Endothelial cell of umbilical vein (primary cell): ENCODE data around the gene PTN. TPM values are rescaled to one million over a fixed set of nuclear protein-coding genes. Genes with fewer than 3 reads are reported as not detected.

Experiments
- BruUV-seq: library from RNA; stranded (reverse); fragments of 400-500 nt; replicated peaks from 2 replicates; lab custom pipeline; 2021; lab: Mats Ljungman, UMichigan
- CTCF ChIA-PET: fragments of 300-600, 350-600 bp; sonication (Branson Sonifier 250); formaldehyde crosslinking; loops from one replicate; lab custom pipeline; 2021; ENCODE audit warnings: antibody characterized with exemption, inconsistent platforms; lab: Charles Lee
- POLR2A ChIA-PET: fragments of 300-600, 350-600 bp; sonication (Branson Sonifier 250); formaldehyde crosslinking; loops from one replicate; lab custom pipeline; 2021; ENCODE audit warnings: antibody characterized with exemption, inconsistent platforms; lab: Charles Lee
- DNase-seq: peaks from one replicate; pipeline ENCODE4 v3.0.0-alpha.2; 2011; ENCODE audit warnings: low read depth, low spot score
- FAIRE-seq: peaks from 2 replicates; lab custom pipeline; 2011; peaks lifted over from hg19 to GRCh38; lab: Jason Lieb, UNC
- H2AFZ ChIP-seq: 2 replicates; pipeline ENCODE4 v1.6.0; 2012; ENCODE audit warnings: low read depth, low read length, control low read depth, inconsistent platforms
- H3K27ac ChIP-seq: 2 replicates; pipeline ENCODE4 v1.5.1; 2011; ENCODE audit warnings: low read depth, mild to moderate bottlenecking, control low read depth, low read length, moderate library complexity; ENCODE audit not compliant: insufficient read depth
- H3K27me3 ChIP-seq, 2 experiments: 2 replicates each; pipeline versions ENCODE4 v1.6.0 to v1.6.1; 2011; ENCODE audit warnings: low read length in 2 of 2, mixed read lengths in 1 of 2; ENCODE audit not compliant: control insufficient read depth in 2 of 2, insufficient read depth in 2 of 2
- H3K36me3 ChIP-seq, 2 experiments: 2 replicates in 1 of 2; 3 replicates in 1 of 2; pipeline ENCODE4 v1.5.1; 2011; ENCODE audit warnings: low read length in 2 of 2, mild to moderate bottlenecking in 1 of 2, moderate library complexity in 1 of 2; ENCODE audit not compliant: control insufficient read depth in 2 of 2, insufficient read depth in 2 of 2; ENCODE audit errors: extremely low read depth in 1 of 2
- H3K4me1 ChIP-seq: 3 replicates; pipeline ENCODE4 v1.5.1; 2011; ENCODE audit warnings: mild to moderate bottlenecking, low read length; ENCODE audit not compliant: control insufficient read depth, insufficient read depth; ENCODE audit errors: extremely low read depth
- H3K4me2 ChIP-seq: 2 replicates; pipeline ENCODE4 v1.6.1; 2011; ENCODE audit warnings: low read length, control low read depth, mixed read lengths; ENCODE audit not compliant: insufficient read depth
- H3K4me3 ChIP-seq, 3 experiments: fragments of 200-600 bp in 1 of 3; sonication (generic), shearing (Covaris generic) in 1 of 3; replicated peaks in 1 of 3; 2 replicates each; pipeline ENCODE4 v1.5.1; 2011 to 2016; ENCODE audit warnings: control low read depth in 3 of 3, low read length in 3 of 3, mild to moderate bottlenecking in 2 of 3, inconsistent platforms in 1 of 3, low read depth in 1 of 3, moderate library complexity in 1 of 3; ENCODE audit not compliant: insufficient read depth in 1 of 3
- H3K79me2 ChIP-seq: 2 replicates; pipeline ENCODE4 v1.6.0; 2012; ENCODE audit warnings: low read length, inconsistent platforms; ENCODE audit not compliant: control insufficient read depth, insufficient read depth
- H3K9ac ChIP-seq: replicated peaks from 2 replicates; pipeline ENCODE3; 2011; ENCODE audit warnings: low read length, control low read depth; ENCODE audit not compliant: insufficient read depth; ENCODE audit errors: extremely low read depth
- H3K9me1 ChIP-seq: replicated peaks from 3 replicates; pipeline ENCODE4 v1.6.0; 2011; ENCODE audit warnings: mild to moderate bottlenecking, low read length; ENCODE audit not compliant: control insufficient read depth, insufficient read depth; ENCODE audit errors: extremely low read depth
- H3K9me3 ChIP-seq: replicated peaks from 2 replicates; pipeline ENCODE4 v1.5.1; 2012; ENCODE audit warnings: low read length, inconsistent platforms; ENCODE audit not compliant: control insufficient read depth, insufficient read depth
- H4K20me1 ChIP-seq: replicated peaks from 2 replicates; pipeline ENCODE3; 2011; ENCODE audit warnings: mild to moderate bottlenecking, low read length; ENCODE audit not compliant: control insufficient read depth, insufficient read depth; ENCODE audit errors: extremely low read depth
- CTCF ChIP-seq, 2 donors: IDR thresholded peaks; 1 replicate in 1 of 2; 2 replicates in 1 of 2; pipeline ENCODE4 v1.5.1; 2011; ENCODE audit warnings: low read length in 2 of 2, mild to moderate bottlenecking in 2 of 2, moderate library complexity in 2 of 2, control low read depth in 1 of 2, inconsistent platforms in 1 of 2, low read depth in 1 of 2; ENCODE audit not compliant: insufficient read depth in 1 of 2; ENCODE audit errors: extremely low read depth in 1 of 2
- EZH2 ChIP-seq: IDR thresholded peaks from 2 replicates; pipeline ENCODE4 v1.6.1; 2012; ENCODE audit warnings: borderline replicate concordance, low read depth, mild to moderate bottlenecking, moderate library complexity, low read length, inconsistent platforms; ENCODE audit not compliant: severe bottlenecking
- FOS ChIP-seq: IDR thresholded peaks from 2 replicates; pipeline ENCODE4 v1.6.1; 2011; ENCODE audit warnings: mild to moderate bottlenecking, low read length, moderate library complexity, borderline replicate concordance; ENCODE audit not compliant: insufficient read depth
- GATA2 ChIP-seq: IDR thresholded peaks from 2 replicates; pipeline ENCODE4 v1.7.0; 2011; ENCODE audit warnings: low read depth, mild to moderate bottlenecking, moderate library complexity, mixed read lengths, low read length; ENCODE audit not compliant: insufficient read length, insufficient read depth
- JUN ChIP-seq: IDR thresholded peaks from 2 replicates; pipeline ENCODE4 v1.6.1; 2011; ENCODE audit warnings: borderline replicate concordance, low read depth; ENCODE audit not compliant: insufficient read length, insufficient read depth
- MYC ChIP-seq: IDR thresholded peaks from one replicate; pipeline ENCODE4 v1.6.1; 2011; ENCODE audit warnings: mild to moderate bottlenecking, low read depth, low read length
- POLR2A ChIP-seq: IDR thresholded peaks from 2 replicates; pipeline ENCODE4 v1.6.1; 2012; ENCODE audit warnings: low read depth, mild to moderate bottlenecking, control low read depth, low read length
- POLR2AphosphoS5 ChIP-seq: IDR thresholded peaks from 2 replicates; pipeline ENCODE4 v1.6.1; 2012; ENCODE audit warnings: low read depth, mild to moderate bottlenecking, control low read depth, low read length, moderate library complexity; ENCODE audit not compliant: insufficient read depth
- dilution Hi-C: fragments of 300-500 bp; cut with MboI; formaldehyde crosslinking; loops from one replicate; pipeline ENCODE4 v1.15.0; 2019; ENCODE audit warnings: low sequenced_read_pairs; ENCODE audit not compliant: extremely low pct_ligation_motif_present
- intact Hi-C: fragments of 100-400 bp; cut with micrococcal nuclease; formaldehyde crosslinking; loops from one replicate; pipeline ENCODE4 v1.10.0; 2022
- polyA plus RNA-seq, 4 experiments: library from polyadenylated mRNA; depleted of rRNA in 3 of 4; stranded (reverse) in 3 of 4; unstranded in 1 of 4; fragments of >200 nt; gene quantifications; 2 replicates each; pipeline versions ENCODE4 v1.2.1 to v1.2.3, GENCODE V29; 2011 to 2012; ENCODE audit warnings: missing spikeins in 1 of 4
- total RNA-seq: library from RNA; stranded (reverse); gene quantifications from 2 replicates; pipeline ENCODE4 v1.2.3, GENCODE V29; 2021
- TF ChIP-seq, protein P1 (sequence below): IDR thresholded peaks from 2 replicates; pipeline ENCODE4 v1.6.1; 2011; ENCODE audit not compliant: insufficient read depth, insufficient read length

PTN gene
- total and polyA plus RNA-seq, 2 donors (not counting 3 experiments of a cell fraction or from before 2014, with no cell fraction given) = 0.07 TPM; not detected in 1

DNA sequence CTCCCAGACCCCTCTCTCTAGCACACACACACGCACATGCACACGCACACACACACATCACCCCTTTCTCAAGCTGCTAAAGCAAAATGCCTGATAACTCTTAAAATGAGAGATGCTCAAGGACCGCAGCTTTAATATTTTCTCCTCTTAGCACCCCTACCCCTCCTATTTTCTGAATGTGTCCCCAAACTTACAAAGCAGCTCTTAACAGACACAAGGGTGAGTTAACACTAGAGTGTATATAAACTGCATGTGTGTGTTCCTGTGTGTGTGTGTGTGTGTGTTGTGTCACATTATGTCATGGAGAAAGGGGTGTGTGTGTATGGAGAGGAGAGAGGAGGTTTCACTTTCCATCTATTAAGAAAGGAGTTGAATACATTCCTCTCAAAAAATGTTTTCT is 1.3 kb downstream of the PTN start:
- H3K9me3 ChIP-seq = no peaks in the 10 kb centered on the region
- POLR2A ChIA-PET = no interaction called here
- DNase-seq (no peak), FAIRE-seq (no peak)
- no peaks in the 10 kb centered on the region for H4K20me1 ChIP-seq
- dilution Hi-C loops = no loop called here
- intact Hi-C loops = no loop called here
- H2AFZ ChIP-seq = no peak overlapping the region
- H3K9me1 ChIP-seq = no peaks in the 10 kb centered on the region
- no peak overlapping the region for H3K4me3 ChIP-seq
- H3K79me2 ChIP-seq = no peaks in the 10 kb centered on the region
- H3K27ac ChIP-seq = no peak overlapping the region
- H3K4me1 ChIP-seq = no peaks in the 10 kb centered on the region
- no peaks in the 10 kb centered on the region for H3K36me3 ChIP-seq
- no peak overlapping the region for H3K4me2 ChIP-seq
- H3K9ac ChIP-seq = no peak overlapping the region
- TF ChIP-seq POLR2A = no peak
- no peak for TF ChIP-seq EZH2
- TF ChIP-seq MYC = no peak
- CTCF ChIA-PET = no interaction called here
- H3K27me3 ChIP-seq = no peaks in the 10 kb centered on the region
- BruUV-seq = no TSS peak

- dilution Hi-C loops (no loop called here), intact Hi-C loops (no loop called here)
- ChIA-PET CTCF (interaction anchor here (1.0 kb wide), 1 partner anchor 288 kb away, joined by 3 read pairs; no protein-coding TSS in a partner anchor), POLR2A (no interaction called here)
- no peak overlapping the region for H3K4me3 ChIP-seq
- no peaks in the 10 kb centered on the region for H3K79me2 ChIP-seq
- no peak overlapping the region for H3K27ac ChIP-seq
- no peak overlapping the region for H3K4me2 ChIP-seq
- DNase-seq (no peak), FAIRE-seq (no peak)
- no peaks in the 10 kb centered on the region for H3K9me3 ChIP-seq
- no peaks in the 10 kb centered on the region for H3K36me3 ChIP-seq
- H2AFZ ChIP-seq = no peak overlapping the region
- H3K9ac ChIP-seq = no peak overlapping the region
- no TSS peak for BruUV-seq
- no peaks in the 10 kb centered on the region for H3K4me1 ChIP-seq
- no peaks in the 10 kb centered on the region for H3K27me3 ChIP-seq
- H3K9me1 ChIP-seq = no peaks in the 10 kb centered on the region
- H4K20me1 ChIP-seq = no peaks in the 10 kb centered on the region
- no peak for TF ChIP-seq EZH2
- TF ChIP-seq POLR2AphosphoS5 = no peak
- no peak for TF ChIP-seq MYC
- no peak for TF ChIP-seq FOS
- TF ChIP-seq, protein P1, sequence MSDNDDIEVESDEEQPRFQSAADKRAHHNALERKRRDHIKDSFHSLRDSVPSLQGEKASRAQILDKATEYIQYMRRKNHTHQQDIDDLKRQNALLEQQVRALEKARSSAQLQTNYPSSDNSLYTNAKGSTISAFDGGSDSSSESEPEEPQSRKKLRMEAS = no peak
- TF ChIP-seq POLR2A = no peak
- TF ChIP-seq GATA2 = no peak
- no peak for TF ChIP-seq CTCF (IDR thresholded peaks at IDR 0.05; ENCODE audit: extremely low read depth in 1 of 2, insufficient read depth in 1 of 2, low read depth in 1 of 2, low read length in 2 of 2)
- TF ChIP-seq JUN = no peak
These were observed 5.6 kb downstream of the PTN start for GRCh38 chr7:137337902-137338301.
